Measurements from ENCODE around the gene ARHGEF11. TPM values are rescaled to one million over a fixed set of nuclear protein-coding genes. Genes with fewer than 3 reads are reported as not detected.

Gene ARHGEF11
- total and polyA plus RNA-seq, 4 donors, result 5.8 to 23.7 (median 9.8) TPM

GRCh38 chr1:157008502-157008901 is 37.0 kb downstream of the ARHGEF11 start:
- WGBS, result 83% methylated on average over 1 of the region's 1 CpG

GRCh38 chr1:157007306-157007705 is 38.2 kb downstream of the ARHGEF11 start:
- Histone ChIP-seq H3K27ac (ENCODE audit: low read depth in 1 of 2, low read length in 2 of 2) (no peak overlapping the region), H3K9me3 (ENCODE audit: control insufficient read depth in 4 of 4, low read length in 3 of 4) (no peaks in the 10 kb centered on the region), H3K4me1 (ENCODE audit: control insufficient read depth in 4 of 4, insufficient read depth in 4 of 4, low read length in 3 of 4) (no peaks in the 10 kb centered on the region), H3K36me3 (ENCODE audit: control insufficient read depth in 4 of 4, insufficient read depth in 3 of 4, low read depth in 1 of 4, low read length in 3 of 4) (no peaks in the 10 kb centered on the region), H3K27me3 (ENCODE audit: control insufficient read depth in 4 of 4, insufficient read depth in 4 of 4, low read length in 3 of 4) (no peaks in the 10 kb centered on the region), H3K4me3 (ENCODE audit: low read depth in 1 of 3, low read length in 3 of 3) (no peak overlapping the region), H3K9ac (ENCODE audit: low read depth in 1 of 2, low read length in 2 of 2) (no peak overlapping the region)
- WGBS, result 72% methylated on average over 5 of the region's 5 CpGs
- TF ChIP-seq ZBTB33 (IDR thresholded peaks at IDR 0.05), result no peak
- no peak for TF ChIP-seq RXRA (IDR thresholded peaks at IDR 0.05)
- no peak for TF ChIP-seq JUND (IDR thresholded peaks at IDR 0.05)
- TF ChIP-seq HNF4A (conservative IDR thresholded peaks at IDR 0.05), result no peak
- no peak for TF ChIP-seq REST (IDR thresholded peaks at IDR 0.05)
- TF ChIP-seq ATF3 (IDR thresholded peaks at IDR 0.05), result no peak
- TF ChIP-seq YY1 (IDR thresholded peaks at IDR 0.05), result no peak
- no peak for TF ChIP-seq FOXA2 (IDR thresholded peaks at IDR 0.05)
- TF ChIP-seq MAX (IDR thresholded peaks at IDR 0.05), result no peak
- TF ChIP-seq FOXA1 (IDR thresholded peaks at IDR 0.05), result no peak
- TF ChIP-seq CTCF (IDR thresholded peaks at IDR 0.05; ENCODE audit: low read depth, low read length, missing input control), result no peak
- no peak for TF ChIP-seq SP1 (IDR thresholded peaks at IDR 0.05)
- TF ChIP-seq TAF1 (conservative IDR thresholded peaks at IDR 0.05), result no peak
- no peak for TF ChIP-seq GABPA (IDR thresholded peaks at IDR 0.05 in 1 of 2, conservative IDR thresholded peaks at IDR 0.05 in 1 of 2)
- no peak for TF ChIP-seq EGR1 (IDR thresholded peaks at IDR 0.05; ENCODE audit: low read depth in 2 of 2)
- TF ChIP-seq RAD21 (IDR thresholded peaks at IDR 0.05), result no peak
- no peak for TF ChIP-seq HNF4G (IDR thresholded peaks at IDR 0.05)
- no peak for DNase-seq (ENCODE audit: low spot score)

More at GRCh38 chr1:157008502-157008901, 37.0 kb downstream of the ARHGEF11 start:
- no peaks in the 10 kb centered on the region for H3K36me3 ChIP-seq (ENCODE audit: control insufficient read depth in 4 of 4, insufficient read depth in 3 of 4, low read depth in 1 of 4, low read length in 3 of 4)
- TF ChIP-seq YY1 (IDR thresholded peaks at IDR 0.05) (no peak), FOXA1 (IDR thresholded peaks at IDR 0.05) (no peak), RXRA (IDR thresholded peaks at IDR 0.05) (no peak)
- H3K27me3 ChIP-seq (ENCODE audit: control insufficient read depth in 4 of 4, insufficient read depth in 4 of 4, low read length in 3 of 4), result no peaks in the 10 kb centered on the region
- H3K9ac ChIP-seq (ENCODE audit: low read depth in 1 of 2, low read length in 2 of 2), result no peak overlapping the region
- no peaks in the 10 kb centered on the region for H3K9me3 ChIP-seq (ENCODE audit: control insufficient read depth in 4 of 4, low read length in 3 of 4)
- H3K4me1 ChIP-seq (ENCODE audit: control insufficient read depth in 4 of 4, insufficient read depth in 4 of 4, low read length in 3 of 4), result no peaks in the 10 kb centered on the region
- no peak overlapping the region for H3K4me3 ChIP-seq (ENCODE audit: low read depth in 1 of 3, low read length in 3 of 3)
- no peak overlapping the region for H3K27ac ChIP-seq (ENCODE audit: low read depth in 1 of 2, low read length in 2 of 2)
- DNase-seq (ENCODE audit: low spot score), result no peak
